Subcutaneous adipose tissue (tissue), 4 donors: ENCODE data around the gene IFT57. TPM values are rescaled to one million over a fixed set of nuclear protein-coding genes. Genes with fewer than 3 reads are reported as not detected.

Experiments used
- total RNA-seq, 4 donors: library from RNA; depleted of rRNA; stranded (reverse); fragments of >200 nt; gene quantifications; one replicate each; pipeline ENCODE4 v1.1.0, GENCODE V29; 2016
- TF ChIP-seq, protein P1 (sequence below): fragments of 450-650 bp; IDR thresholded peaks from one replicate; pipeline ENCODE4 v1.5.1; 2016; ENCODE audit warnings: low read depth, mild to moderate bottlenecking, control low read depth, antibody characterized with exemption, moderate library complexity

The IFT57 gene
- total RNA-seq, 4 donors from 2014 or later = 24.3 to 53.3 (median 34.4) TPM

DNA sequence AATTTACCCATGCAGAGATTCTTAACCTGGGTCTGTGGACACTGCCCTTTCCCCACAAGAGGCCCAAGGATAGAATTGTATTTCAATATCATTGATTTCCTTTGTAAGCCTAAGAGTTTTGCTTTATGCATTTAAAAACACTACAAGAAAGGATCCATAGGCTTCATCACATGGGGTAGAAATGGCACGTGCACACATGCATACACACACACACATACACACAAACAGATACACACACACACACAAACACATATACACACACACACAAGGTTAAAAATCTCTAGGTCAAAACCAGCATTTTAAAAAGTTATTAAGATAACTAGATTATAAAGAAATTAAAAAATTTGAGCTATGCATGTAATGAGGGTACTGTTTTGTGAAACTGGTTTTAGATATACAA is 95.9 kb downstream of the IFT57 start:
- TF ChIP-seq, protein P1, sequence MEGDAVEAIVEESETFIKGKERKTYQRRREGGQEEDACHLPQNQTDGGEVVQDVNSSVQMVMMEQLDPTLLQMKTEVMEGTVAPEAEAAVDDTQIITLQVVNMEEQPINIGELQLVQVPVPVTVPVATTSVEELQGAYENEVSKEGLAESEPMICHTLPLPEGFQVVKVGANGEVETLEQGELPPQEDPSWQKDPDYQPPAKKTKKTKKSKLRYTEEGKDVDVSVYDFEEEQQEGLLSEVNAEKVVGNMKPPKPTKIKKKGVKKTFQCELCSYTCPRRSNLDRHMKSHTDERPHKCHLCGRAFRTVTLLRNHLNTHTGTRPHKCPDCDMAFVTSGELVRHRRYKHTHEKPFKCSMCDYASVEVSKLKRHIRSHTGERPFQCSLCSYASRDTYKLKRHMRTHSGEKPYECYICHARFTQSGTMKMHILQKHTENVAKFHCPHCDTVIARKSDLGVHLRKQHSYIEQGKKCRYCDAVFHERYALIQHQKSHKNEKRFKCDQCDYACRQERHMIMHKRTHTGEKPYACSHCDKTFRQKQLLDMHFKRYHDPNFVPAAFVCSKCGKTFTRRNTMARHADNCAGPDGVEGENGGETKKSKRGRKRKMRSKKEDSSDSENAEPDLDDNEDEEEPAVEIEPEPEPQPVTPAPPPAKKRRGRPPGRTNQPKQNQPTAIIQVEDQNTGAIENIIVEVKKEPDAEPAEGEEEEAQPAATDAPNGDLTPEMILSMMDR = no peak

DNA sequence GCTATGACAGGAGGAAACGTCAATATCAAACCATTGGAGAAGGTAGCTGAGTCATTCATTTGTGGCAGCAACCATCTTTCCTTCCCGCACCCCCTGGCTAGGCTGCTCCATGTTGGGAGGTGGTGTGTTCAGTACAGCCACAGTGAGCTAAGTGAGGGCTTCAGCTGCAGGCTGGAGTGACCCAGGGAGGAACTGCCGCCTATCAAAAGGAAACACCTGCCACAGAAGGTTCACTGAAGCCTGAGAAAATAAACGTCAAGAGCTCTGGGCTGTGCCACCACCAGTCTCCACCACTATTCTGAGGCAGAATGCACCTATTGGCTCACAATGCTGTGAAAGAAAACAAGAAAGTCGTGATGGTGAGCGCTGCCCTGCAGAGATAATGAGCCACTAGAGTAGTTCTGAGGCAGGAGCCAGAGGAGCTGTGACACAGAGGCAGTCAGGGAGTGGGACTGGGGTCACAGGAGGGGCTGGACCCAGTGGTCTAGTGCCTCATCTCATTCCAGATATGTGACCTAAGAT is 96.6 kb downstream of the IFT57 start:
- TF ChIP-seq, protein P1 = no peak

DNA sequence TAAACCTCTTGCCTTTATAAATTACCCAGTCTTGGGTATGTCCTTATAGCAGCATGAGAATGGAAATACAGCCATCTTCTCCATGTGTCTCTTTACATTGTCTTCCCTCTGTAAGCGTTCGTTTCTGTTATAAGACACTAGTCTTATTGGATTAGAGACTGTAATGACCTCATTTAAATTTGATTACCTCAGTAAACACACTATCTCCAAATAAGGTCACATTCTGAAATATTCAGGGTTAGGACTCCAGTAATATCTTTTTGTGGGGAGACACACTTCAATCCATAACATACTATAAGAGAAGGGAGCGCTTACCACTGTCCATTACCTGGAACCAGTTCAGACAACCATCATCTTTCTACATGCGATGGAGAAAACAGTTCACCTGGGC is 97.1 kb downstream of the IFT57 start:
- TF ChIP-seq, protein P1 = no peak

DNA sequence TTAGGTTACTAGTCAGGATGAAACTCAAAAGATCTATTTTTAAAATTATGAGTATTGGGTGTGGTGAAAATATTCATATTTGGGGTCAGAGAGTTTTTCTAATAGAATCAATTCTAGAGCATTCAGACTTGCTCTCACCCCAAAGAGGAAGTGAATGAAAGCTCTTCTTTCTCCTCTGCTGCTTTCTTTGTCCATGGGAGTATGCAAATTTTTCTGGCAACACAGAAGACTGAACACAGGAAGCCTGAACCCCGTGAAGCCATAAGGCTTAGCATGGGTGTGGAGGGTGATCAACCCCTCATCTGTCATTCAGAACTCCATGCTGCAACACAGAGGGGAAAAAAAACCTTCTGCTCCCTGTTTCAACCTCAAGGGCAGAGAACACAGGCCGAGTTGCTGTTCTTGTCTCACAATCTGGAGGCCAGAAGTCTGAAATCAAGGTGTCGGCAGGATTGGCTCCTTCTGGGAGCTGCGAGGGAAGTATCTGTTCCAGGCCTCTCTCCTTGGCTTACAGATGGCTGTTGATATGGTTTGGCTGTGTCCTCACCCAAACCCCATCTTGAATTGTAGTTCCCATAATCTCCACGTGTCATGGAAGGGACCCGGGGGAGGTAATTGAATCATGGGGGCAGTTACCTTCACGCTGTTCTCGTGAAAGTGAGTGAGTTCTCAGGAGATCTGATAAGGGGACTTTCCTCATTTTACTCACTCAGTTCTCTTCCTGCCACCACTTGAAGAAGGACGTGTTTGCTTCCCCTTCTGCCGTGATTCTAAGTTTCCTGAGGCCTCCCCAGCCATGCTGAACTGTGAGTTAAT is 97.7 kb downstream of the IFT57 start:
- TF ChIP-seq, protein P1 = no peak

DNA sequence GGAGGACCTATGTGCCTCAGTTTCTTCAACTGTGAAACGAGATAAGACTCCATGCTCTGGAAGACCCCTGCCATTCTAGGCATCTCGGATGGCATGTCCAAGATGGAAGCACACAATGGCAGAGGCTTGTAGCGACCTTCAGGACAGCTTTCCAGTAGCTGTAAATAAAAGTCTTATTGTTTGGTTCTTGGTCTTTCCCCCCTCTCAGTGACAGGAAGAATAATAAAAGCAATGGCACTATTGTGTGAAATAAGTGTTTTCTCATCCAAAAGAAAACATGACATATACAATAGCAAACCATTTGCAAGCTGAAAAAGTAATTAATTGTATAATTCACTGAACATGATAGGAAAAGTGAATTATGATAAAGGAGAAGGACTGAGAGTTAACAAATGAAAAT is 98.9 kb downstream of the IFT57 start:
- TF ChIP-seq, protein P1 = no peak

DNA sequence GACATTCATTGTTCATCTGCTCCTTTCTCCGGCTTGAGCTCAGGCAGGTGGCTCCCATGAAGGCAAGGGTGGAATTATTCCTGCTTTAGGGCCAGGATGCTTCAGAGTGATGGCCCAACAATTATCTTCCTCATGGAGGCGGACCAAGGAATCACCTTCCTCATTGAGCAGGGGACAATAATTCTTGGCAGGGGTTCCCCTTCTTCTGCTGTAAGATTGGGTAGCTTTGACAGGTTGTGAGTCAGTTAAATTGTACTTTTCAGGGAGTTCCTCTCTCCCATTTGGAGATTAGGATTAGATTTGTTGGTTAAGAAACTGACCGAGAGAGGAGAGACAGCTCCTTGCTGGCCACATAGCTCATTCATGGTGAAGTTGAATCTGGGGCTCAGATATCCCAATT is 99.9 kb downstream of the IFT57 start:
- TF ChIP-seq, protein P1 = no peak

DNA sequence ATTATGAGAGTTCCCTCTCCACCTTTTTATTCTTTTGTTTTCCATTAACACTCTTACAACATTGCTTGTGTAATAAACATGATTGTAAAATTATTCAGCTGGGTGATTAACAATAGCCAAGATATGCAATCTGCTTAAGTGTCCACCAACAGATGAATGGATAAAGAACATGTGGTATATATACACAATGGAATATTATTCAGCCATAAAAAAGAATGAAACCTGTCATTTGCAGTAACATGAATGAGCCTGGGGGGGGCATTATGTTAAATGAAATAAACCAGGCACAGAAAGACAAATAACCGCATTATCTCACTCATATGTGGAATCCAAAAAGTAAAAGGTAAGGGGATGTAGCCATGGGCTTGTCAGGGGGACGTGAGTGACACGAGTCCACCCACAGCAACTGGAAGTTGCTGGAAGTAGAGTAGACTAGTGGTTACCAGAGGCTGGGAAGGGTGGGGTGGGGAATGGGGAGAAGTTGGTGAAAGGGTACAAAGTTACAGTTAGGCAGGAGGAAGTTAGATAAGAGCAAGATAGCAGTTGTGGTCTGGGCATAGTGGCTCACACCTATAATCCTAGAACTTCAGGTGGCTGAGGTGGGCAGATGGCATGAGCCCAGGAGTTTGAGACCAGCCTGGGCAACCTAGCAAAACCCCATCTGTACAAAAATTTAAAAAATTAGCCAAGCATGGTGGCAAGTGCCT is 102.7 kb downstream of the IFT57 start:
- TF ChIP-seq, protein P1 = no peak
